Heart left ventricle (tissue), 13 donors: ENCODE data around the gene MRPL37.

Experiments
- POLR2A ChIP-seq, 2 donors: fragments of 450-650 bp; IDR thresholded peaks; one replicate each; pipeline ENCODE4 v1.6.1; 2017; ENCODE audit warnings: antibody characterized with exemption in 2 of 2, mild to moderate bottlenecking in 2 of 2, moderate library complexity in 2 of 2
- TF ChIP-seq, protein P1 (sequence below), 12 donors: fragments of 200-600 bp; sonication (generic) in 4 of 12; IDR thresholded peaks; one replicate each; pipeline versions ENCODE4 v1.5.0 to v1.8.0; 2018 to 2022; ENCODE audit warnings: antibody characterized with exemption in 12 of 12, mild to moderate bottlenecking in 5 of 12
- donor health status: ischemic (EF 13 %, LVEDD 7.1; RV severe dilation, severe dysfunction).
- donor health status: DM: no; HTN: yes; CAD: no.
- donor health status: DM: no; HTN: no; CAD: no.
- donor health status: ischemic (EF 25% LVEDD 6.9; RV normal size, moderate dysfunction).
- donor health status: ischemic (EF 25% LVEDD 5.7; RV mildly dilated, moderate dysfunction).
- donor health status: ischemic (EF 35%, LVEDD 5.7; RV mildly dilated, moderate dysfunction).
- donor health status: nonischemic (EF 11% LVEDD 7.7; RV severe dilation, severe dysfunction).
- donor health status: DM: yes; HTN: yes; CAD: no.
- donor health status: PGD.
- donor health status: ischemic (EF 29% LVEDD 5.4; RV normal size, mild dysfunction).
- donor health status: nonischemic (EF 23%, LVEDD 6.1; RV moderate dilation, normal function).

- TF ChIP-seq POLR2A (IDR thresholded peaks at IDR 0.05), result no peak
- TF ChIP-seq, protein P1, sequence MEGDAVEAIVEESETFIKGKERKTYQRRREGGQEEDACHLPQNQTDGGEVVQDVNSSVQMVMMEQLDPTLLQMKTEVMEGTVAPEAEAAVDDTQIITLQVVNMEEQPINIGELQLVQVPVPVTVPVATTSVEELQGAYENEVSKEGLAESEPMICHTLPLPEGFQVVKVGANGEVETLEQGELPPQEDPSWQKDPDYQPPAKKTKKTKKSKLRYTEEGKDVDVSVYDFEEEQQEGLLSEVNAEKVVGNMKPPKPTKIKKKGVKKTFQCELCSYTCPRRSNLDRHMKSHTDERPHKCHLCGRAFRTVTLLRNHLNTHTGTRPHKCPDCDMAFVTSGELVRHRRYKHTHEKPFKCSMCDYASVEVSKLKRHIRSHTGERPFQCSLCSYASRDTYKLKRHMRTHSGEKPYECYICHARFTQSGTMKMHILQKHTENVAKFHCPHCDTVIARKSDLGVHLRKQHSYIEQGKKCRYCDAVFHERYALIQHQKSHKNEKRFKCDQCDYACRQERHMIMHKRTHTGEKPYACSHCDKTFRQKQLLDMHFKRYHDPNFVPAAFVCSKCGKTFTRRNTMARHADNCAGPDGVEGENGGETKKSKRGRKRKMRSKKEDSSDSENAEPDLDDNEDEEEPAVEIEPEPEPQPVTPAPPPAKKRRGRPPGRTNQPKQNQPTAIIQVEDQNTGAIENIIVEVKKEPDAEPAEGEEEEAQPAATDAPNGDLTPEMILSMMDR (IDR thresholded peaks at IDR 0.05), result no peak
Measured at GRCh38 chr1:54188291-54188690, 11.7 kb upstream of the MRPL37 start.
